K562 (cell line): ENCODE data around the gene RHOC. TPM values are rescaled to one million over a fixed set of nuclear protein-coding genes. Genes with fewer than 3 reads are reported as not detected.

Experiments
- BCL6 ChIP-seq: fragments of 250-450 bp; sonication (Bioruptor Pico); IDR thresholded peaks from 2 replicates; pipeline ENCODE4 v1.4.0; 2020
- EWSR1 ChIP-seq: fragments of 450-650 bp; IDR thresholded peaks from 2 replicates; pipeline ENCODE4 v1.6.1; 2018; ENCODE audit warnings: borderline replicate concordance, mild to moderate bottlenecking, low read depth, moderate library complexity; ENCODE audit not compliant: partially characterized antibody
- FOSL1 ChIP-seq: fragments of 200-800 bp; sonication (Bioruptor generic); conservative IDR thresholded peaks from 2 replicates; pipeline ENCODE4 v1.6.1; 2016; ENCODE audit warnings: missing genetic modification characterization, missing compliant biosample characterization
- GATA2 ChIP-seq: sonication (generic); formaldehyde crosslinking; IDR thresholded peaks from 2 replicates; pipeline ENCODE4 v1.4.0; 2020; ENCODE audit warnings: mild to moderate bottlenecking, missing genetic modification reagents
- LARP7 ChIP-seq: fragments of 450-650 bp; IDR thresholded peaks from 2 replicates; pipeline ENCODE4 v1.6.1; 2016
- MCM2 ChIP-seq: fragments of 450-650 bp; IDR thresholded peaks from 2 replicates; pipeline ENCODE4 v1.6.1; 2017; ENCODE audit warnings: low read depth, mild to moderate bottlenecking
- MEIS2 ChIP-seq: fragments of 450-650 bp; IDR thresholded peaks from 2 replicates; pipeline ENCODE4 v1.6.1; 2014; ENCODE audit warnings: mild to moderate bottlenecking; ENCODE audit not compliant: partially characterized antibody
- MYC ChIP-seq, 2 experiments: fragments of 250-450 bp in 1 of 2; sonication (Bioruptor Pico) in 1 of 2; IDR thresholded peaks; 2 replicates each; pipeline versions ENCODE4 v1.5.1 to v1.6.1; 2012 to 2021; ENCODE audit warnings: low read depth in 2 of 2, borderline replicate concordance in 1 of 2, improper control_type of control experiment in 1 of 2, low read length in 1 of 2, mild to moderate bottlenecking in 1 of 2, moderate library complexity in 1 of 2
- POLR2A ChIP-seq: fragments of 450-650 bp; conservative IDR thresholded peaks from 2 replicates; pipeline ENCODE4 v1.6.1; 2016
- PREB ChIP-seq: sonication (generic); formaldehyde crosslinking; IDR thresholded peaks from 2 replicates; pipeline ENCODE4 v1.8.1; 2023; ENCODE audit warnings: mild to moderate bottlenecking, missing genetic modification reagents
- ZBTB49 ChIP-seq: sonication (generic); formaldehyde crosslinking; IDR thresholded peaks from 2 replicates; pipeline ENCODE4 v1.8.0; 2022; ENCODE audit warnings: missing genetic modification reagents, mild to moderate bottlenecking, borderline replicate concordance
- ZFP30 ChIP-seq: fragments of 250-450 bp; sonication (Bioruptor Pico); IDR thresholded peaks from 2 replicates; pipeline ENCODE4 v1.8.0; 2022; ENCODE audit warnings: moderate library complexity, mild to moderate bottlenecking, inconsistent platforms, borderline replicate concordance
- ZNF121 ChIP-seq: sonication (generic); formaldehyde crosslinking; conservative IDR thresholded peaks from 2 replicates; pipeline ENCODE4 v1.8.0; 2022; ENCODE audit warnings: missing genetic modification reagents
- ZNF444 ChIP-seq: fragments of 250-450 bp; sonication (Bioruptor Pico); IDR thresholded peaks from 2 replicates; pipeline ENCODE4 v1.4.0; 2020; ENCODE audit warnings: mild to moderate bottlenecking, moderate library complexity
- polyA plus RNA-seq, 8 experiments: library from polyadenylated mRNA; depleted of rRNA in 4 of 8; stranded (reverse) in 5 of 8; unstranded in 3 of 8; fragments of >200 nt; fragmentation: Nextera tagmentation in 2 of 8; fragmentation: Illumina TruSeq in 1 of 8; extraction: Ambion mirVana in 2 of 8; extraction: Trizol in 1 of 8; gene quantifications; 2 replicates each; pipeline versions ENCODE4 v1.2.1 to v1.2.3, GENCODE V29; 2011 to 2014; ENCODE audit warnings: inconsistent platforms in 1 of 8, missing spikeins in 1 of 8
- total RNA-seq, 7 experiments: library from RNA; depleted of rRNA in 6 of 7; stranded (reverse); fragments of >200 nt in 6 of 7; fragmentation: Illumina TruSeq in 2 of 7; extraction: Trizol in 2 of 7; gene quantifications; 2 replicates each; pipeline versions ENCODE4 v1.2.1 to v1.2.3, GENCODE V29; 2011 to 2021; ENCODE audit warnings: low replicate concordance in 1 of 7

The RHOC gene
- total and polyA plus RNA-seq, 9 of the 15 experiments (the other 6 are each of a cell fraction or from before 2014, with no cell fraction given) = 35.2 to 364 (median 204) TPM

- TF ChIP-seq ZNF444 (CRISPR knock-in tag) (no peak), ZFP30 (CRISPR knock-in tag) (no peak), ZBTB49 (no peak), FOSL1 (tag) (no peak), GATA2 (CRISPR knock-in tag) (no peak), BCL6 (CRISPR knock-in tag) (no peak), POLR2A (no peak), MCM2 (no peak), ZNF121 (CRISPR knock-in tag) (no peak), MEIS2 (no peak), LARP7 (no peak), PREB (CRISPR knock-in tag) (no peak), EWSR1 (no peak), MYC (IDR thresholded peaks at IDR 0.05; ENCODE audit: low read depth, low read length) (no peak; the same call in 1 of the 2 replicates), MYC (CRISPR knock-in tag; IDR thresholded peaks at IDR 0.05; ENCODE audit: borderline replicate concordance, low read depth) (no peak)
- TF ChIP-seq, all 486 proteins: peak for 47
These were observed 7.7 kb upstream of the RHOC start (continued) for GRCh38 chr1:112714313-112715263.
